Measurements from ENCODE around the gene ST3GAL3. TPM values are rescaled to one million over a fixed set of nuclear protein-coding genes. Genes with fewer than 3 reads are reported as not detected.

ST3GAL3 gene
- total and polyA plus RNA-seq, 2 of the 13 experiments (the other 11 are each of a cell fraction or from before 2014, with no cell fraction given), result 5.1 to 8.1 TPM

GRCh38 chr1:43691871-43692815 lies 15.2 kb upstream of the ST3GAL3 start:
- Histone ChIP-seq H3K9me3 (ENCODE audit: low read length) (no peaks in the 10 kb centered on the region), H3K4me3 (replicated peaks in 1 of 3; ENCODE audit: insufficient read depth in 1 of 3, low read depth in 2 of 3, low read length in 3 of 3) (no peak overlapping the region), H3K27ac (ENCODE audit: extremely low read length, insufficient read depth, low read length) (no peak overlapping the region), H3K4me1 (ENCODE audit: insufficient read depth, low read length) (no peaks in the 10 kb centered on the region), H3K79me2 (ENCODE audit: insufficient read depth, low read length) (no peaks in the 10 kb centered on the region), H3K9ac (ENCODE audit: insufficient read depth, low read depth, low read length) (no peak overlapping the region), H4K20me1 (ENCODE audit: insufficient read depth, low read length) (no peaks in the 10 kb centered on the region), H3K4me2 (ENCODE audit: low read depth, low read length) (no peak overlapping the region), H2AFZ (ENCODE audit: low read length) (no peak overlapping the region), H3K27me3 (ENCODE audit: control insufficient read depth in 1 of 2, insufficient read depth in 2 of 2, low read length in 2 of 2) (no peaks in the 10 kb centered on the region), H3K36me3 (replicated peaks in 1 of 2; ENCODE audit: control insufficient read depth in 1 of 2, insufficient read depth in 2 of 2, low read length in 2 of 2) (peaks cover 81 to 100% of the 10 kb centered on the region in 2 experiments)
- no TSS peak for BruUV-seq (replicated peaks)
- in situ Hi-C loops (cut with HindIII; ENCODE audit: extremely low pct_ligation_motif_present, low pct_unique_long_range_greater_than_20kb), result no loop called here
- ATAC-seq (no peak), FAIRE-seq (no peak), DNase-seq (ENCODE audit: low spot score) (no peak)
- intact Hi-C loops (cut with micrococcal nuclease; ENCODE audit: unreplicated experiment), result no loop called here
- ChIA-PET CTCF (ENCODE audit: low intra/inter-chr PET ratio, low total read pairs) (no interaction called here), POLR2A (no interaction called here)
- TF ChIP-seq U2AF1 (optimal IDR thresholded peaks at IDR 0.05; ENCODE audit: low read depth, low read length) (no peak), MEF2D (CRISPR knock-in tag; IDR thresholded peaks at IDR 0.05) (no peak), SNAPC2 (CRISPR knock-in tag; IDR thresholded peaks at IDR 0.05) (no peak), FOXJ3 (CRISPR knock-in tag; IDR thresholded peaks at IDR 0.05; ENCODE audit: borderline replicate concordance) (no peak), ETS1 (CRISPR knock-in tag; IDR thresholded peaks at IDR 0.05) (no peak), TRIM24 (CRISPR knock-in tag; IDR thresholded peaks at IDR 0.05) (no peak), ZNF124 (CRISPR knock-in tag; IDR thresholded peaks at IDR 0.05) (no peak), RAD51 (IDR thresholded peaks at IDR 0.05; ENCODE audit: borderline replicate concordance) (no peak), ZKSCAN5 (CRISPR knock-in tag; IDR thresholded peaks at IDR 0.05) (no peak), CREB1 (IDR thresholded peaks at IDR 0.05) (no peak), CREB1 (CRISPR knock-in tag; IDR thresholded peaks at IDR 0.05) (no peak), PRDM4 (CRISPR knock-in tag; IDR thresholded peaks at IDR 0.05; ENCODE audit: borderline replicate concordance) (no peak), POGK (CRISPR knock-in tag; conservative IDR thresholded peaks at IDR 0.05) (no peak)
- WGBS (ENCODE audit: low lambda C conversion rate), result 95% methylated on average over 8 of the region's 10 CpGs

All from HepG2 (cell line).